Activated B cell treated with CpG ODN at 0.5 μM for 24 hours (primary cell): ENCODE measurements around the gene HTR7. TPM values are rescaled to one million over a fixed set of nuclear protein-coding genes. Genes with fewer than 3 reads are reported as not detected.
"Not testable (repeated sequence)": the region's sequence is repeated elsewhere in the genome, so short reads cannot be mapped to it uniquely, and the experiment has no call there.

Experiments used
- ATAC-seq: fragments of 200-7000 bp; cut with Tn5 transposase; one replicate; pipeline ENCODE4 v1.10.0; 2021; ENCODE audit warnings: low read depth, mild to moderate bottlenecking, moderate library complexity
- CTCF ChIA-PET: fragments of 350-600 bp; sonication (Branson Sonifier 250); formaldehyde crosslinking; loops from one replicate; lab custom pipeline; 2021; ENCODE audit warnings: antibody characterized with exemption; lab: Charles Lee
- POLR2A ChIA-PET: fragments of 350-600 bp; sonication (Branson Sonifier 250); formaldehyde crosslinking; loops from one replicate; lab custom pipeline; 2021; ENCODE audit warnings: antibody characterized with exemption; lab: Charles Lee
- DNase-seq: peaks from one replicate; pipeline ENCODE4 v3.0.0; 2022
- H3K27ac Mint-ChIP-seq: one replicate; pipeline ENCODE4 v1.8.0; 2020; ENCODE audit warnings: mixed read lengths
- H3K27me3 Mint-ChIP-seq: one replicate; pipeline ENCODE4 v1.8.0; 2021; ENCODE audit warnings: mixed read lengths
- H3K36me3 Mint-ChIP-seq: one replicate; pipeline ENCODE4 v1.8.0; 2021; ENCODE audit warnings: low read depth, mixed read lengths
- H3K4me1 Mint-ChIP-seq: one replicate; pipeline ENCODE4 v1.8.0; 2021; ENCODE audit warnings: mixed read lengths
- H3K4me3 Mint-ChIP-seq: one replicate; pipeline ENCODE4 v1.8.0; 2020; ENCODE audit warnings: mild to moderate bottlenecking, mixed read lengths
- H3K9me3 Mint-ChIP-seq: one replicate; pipeline ENCODE4 v1.8.0; 2020; ENCODE audit warnings: mixed read lengths
- CTCF ChIP-seq: fragments of 200-600 bp; IDR thresholded peaks from one replicate; pipeline ENCODE4 v1.8.0; 2022; ENCODE audit warnings: antibody characterized with exemption, mild to moderate bottlenecking
- intact Hi-C: fragments of 100-400 bp; cut with micrococcal nuclease; formaldehyde crosslinking; loops from one replicate; pipeline ENCODE4 v1.15.1; 2024
- total RNA-seq: library from RNA; stranded (reverse); gene quantifications from 2 replicates; pipeline ENCODE4 v1.2.3, GENCODE V29; 2022

The HTR7 gene
- not detected in 2 replicates for total RNA-seq

GRCh38 chr10:90857635-90858460 lies at the start of gene HTR7:
HTR7 (minus strand) TSS chr10:90858039; CDS start chr10:90857671, 368 bp downstream.
- CTCF ChIA-PET, result interaction anchor here (1.4 to 1.8 kb wide), 2 partner anchors 13 to 107 kb away, joined by 3 to 8 read pairs; partner anchors contain the start of gene RPP30
- Mint-ChIP-seq H3K4me1 (peaks cover 8% of the 10 kb centered on the region), H3K27ac (peak within 1 kb of the TSS; percentile 24), H3K9me3 (no peaks in the 10 kb centered on the region), H3K36me3 (no peaks in the 10 kb centered on the region), H3K27me3 (peaks cover 29% of the 10 kb centered on the region), H3K4me3 (peak within 1 kb of the TSS; percentile 87)
- DNase-seq, result peak; percentile 81
- POLR2A ChIA-PET, result interaction anchor here (0.9 kb wide), 1 partner anchor 14 kb away, joined by 3 read pairs; the partner anchor contains the start of gene RPP30
- no peak for TF ChIP-seq CTCF
- intact Hi-C loops, result loop anchor here (1.0 to 5.0 kb wide), 2 partner anchors 13 to 1441 kb away; partner anchors contain the start of gene RPP30
- peak; percentile 83 for ATAC-seq

GRCh38 chr10:90906596-90906995 lies 48.8 kb upstream of the HTR7 start:
- Mint-ChIP-seq H3K4me1 (peaks cover 4% of the 10 kb centered on the region), H3K36me3 (peaks cover 26% of the 10 kb centered on the region), H3K27me3 (no peaks in the 10 kb centered on the region), H3K9me3 (no peaks in the 10 kb centered on the region), H3K4me3 (no peak overlapping the region), H3K27ac (no peak overlapping the region)
- TF ChIP-seq CTCF, result no peak
- POLR2A ChIA-PET, result no interaction called here
- ATAC-seq (no peak), DNase-seq (no peak)
- CTCF ChIA-PET, result no interaction called here
- intact Hi-C loops, result no loop called here

- DNase-seq (no peak), ATAC-seq (no peak)
- no peak for TF ChIP-seq CTCF
- Mint-ChIP-seq H3K4me3 (no peak overlapping the region), H3K4me1 (peaks cover 4% of the 10 kb centered on the region), H3K9me3 (no peaks in the 10 kb centered on the region), H3K27ac (no peak overlapping the region), H3K27me3 (no peaks in the 10 kb centered on the region), H3K36me3 (peaks cover 33% of the 10 kb centered on the region)
- intact Hi-C loops, result no loop called here
- POLR2A ChIA-PET, result no interaction called here
- CTCF ChIA-PET, result no interaction called here
Observed at GRCh38 chr10:90905925-90906324, 48.1 kb upstream of the HTR7 start.

GRCh38 chr10:90896916-90897315 lies 39.1 kb upstream of the HTR7 start:
- intact Hi-C loops, DNase-seq, ATAC-seq, H3K4me3 Mint-ChIP-seq, H3K4me1 Mint-ChIP-seq, POLR2A ChIA-PET, H3K9me3 Mint-ChIP-seq, H3K27me3 Mint-ChIP-seq: not testable (repeated sequence)
- Mint-ChIP-seq H3K36me3 (peaks cover 65% of the 10 kb centered on the region), H3K27ac (peak overlapping the region; percentile 18)
- CTCF ChIA-PET, result interaction anchor here (0.6 to 0.8 kb wide), 2 partner anchors 17 to 107 kb away, joined by 3 to 5 read pairs; no protein-coding TSS in a partner anchor

GRCh38 chr10:90893190-90893589 lies 35.4 kb upstream of the HTR7 start:
- intact Hi-C loops, result no loop called here
- Mint-ChIP-seq H3K9me3 (no peaks in the 10 kb centered on the region), H3K4me3 (no peak overlapping the region), H3K27me3 (no peaks in the 10 kb centered on the region), H3K27ac (no peak overlapping the region), H3K4me1 (peaks cover 3% of the 10 kb centered on the region), H3K36me3 (peaks cover 72% of the 10 kb centered on the region)
- ATAC-seq (no peak), DNase-seq (no peak)
- TF ChIP-seq CTCF, result no peak
- ChIA-PET POLR2A (interaction anchor here (0.6 kb wide), 1 partner anchor 13 kb away, joined by 3 read pairs; no protein-coding TSS in a partner anchor), CTCF (no interaction called here)
